HepG2 (cell line): Measurements from ENCODE around the gene RPS6KL1. TPM values are rescaled to one million over a fixed set of nuclear protein-coding genes. Genes with fewer than 3 reads are reported as not detected.

ENCODE experiments used
- E2F1 ChIP-seq: sonication (generic); formaldehyde crosslinking; IDR thresholded peaks from 2 replicates; pipeline ENCODE4 v1.5.0; 2020; ENCODE audit warnings: missing genetic modification reagents
- HHEX ChIP-seq: IDR thresholded peaks from 2 replicates; pipeline ENCODE4 v1.6.1; 2016; ENCODE audit warnings: control low read depth
- LRRFIP1 ChIP-seq: sonication (generic); formaldehyde crosslinking; conservative IDR thresholded peaks from 2 replicates; pipeline ENCODE4 v1.4.0; 2020; ENCODE audit warnings: missing genetic modification reagents
- MYC ChIP-seq: sonication (generic); formaldehyde crosslinking; IDR thresholded peaks from 2 replicates; pipeline ENCODE4 v1.9.0; 2021; ENCODE audit warnings: missing genetic modification reagents, borderline replicate concordance
- NCOA5 ChIP-seq: sonication (generic); formaldehyde crosslinking; IDR thresholded peaks from 2 replicates; pipeline ENCODE4 v1.4.0; 2020; ENCODE audit warnings: missing genetic modification reagents
- NR2F1 ChIP-seq, 2 experiments: fragments of 450-650 bp in 1 of 2; formaldehyde crosslinking in 1 of 2; IDR thresholded peaks; 2 replicates each; pipeline versions ENCODE4 v1.5.0 to v1.6.1; 2016 to 2020; ENCODE audit warnings: mild to moderate bottlenecking in 1 of 2, missing compliant biosample characterization in 1 of 2, missing genetic modification reagents in 1 of 2, moderate library complexity in 1 of 2
- ONECUT2 ChIP-seq: sonication (generic); formaldehyde crosslinking; IDR thresholded peaks from 2 replicates; pipeline ENCODE4 v1.4.0; 2020; ENCODE audit warnings: missing genetic modification reagents
- TCF12 ChIP-seq, 2 experiments: fragments of 450-650 bp in 1 of 2; sonication (generic) in 1 of 2; formaldehyde crosslinking in 1 of 2; IDR thresholded peaks; 2 replicates each; pipeline versions ENCODE4 v1.6.1 to v1.8.0; 2017 to 2022; ENCODE audit warnings: antibody characterized with exemption in 1 of 2, mild to moderate bottlenecking in 1 of 2, missing genetic modification reagents in 1 of 2, moderate library complexity in 1 of 2
- TOPORS ChIP-seq: sonication (generic); formaldehyde crosslinking; IDR thresholded peaks from 2 replicates; pipeline ENCODE4 v1.8.0; 2023; ENCODE audit warnings: mild to moderate bottlenecking, missing genetic modification reagents
- ZNF562 ChIP-seq: sonication (generic); formaldehyde crosslinking; IDR thresholded peaks from 2 replicates; pipeline ENCODE4 v1.8.0; 2022; ENCODE audit warnings: missing genetic modification reagents, borderline replicate concordance
- ZNF660 ChIP-seq: sonication (generic); formaldehyde crosslinking; IDR thresholded peaks from 2 replicates; pipeline ENCODE4 v1.5.1; 2020; ENCODE audit warnings: mild to moderate bottlenecking, low read depth, missing genetic modification reagents, borderline replicate concordance
- ZNF788 ChIP-seq: sonication (generic); formaldehyde crosslinking; IDR thresholded peaks from 2 replicates; pipeline ENCODE4 v1.5.0; 2020; ENCODE audit warnings: mild to moderate bottlenecking, missing genetic modification reagents, borderline replicate concordance
- polyA plus RNA-seq, 8 experiments: library from polyadenylated mRNA; depleted of rRNA in 3 of 8; stranded (reverse) in 7 of 8; unstranded in 1 of 8; fragments of >200 nt; fragmentation: Illumina TruSeq in 4 of 8; extraction: Trizol in 4 of 8; gene quantifications; 2 replicates each; pipeline versions ENCODE4 v1.2.1 to v1.2.3, GENCODE V29; 2011 to 2016; ENCODE audit warnings: low read depth in 4 of 8, missing spikeins in 1 of 8, mixed read lengths in 1 of 8; ENCODE audit not compliant: insufficient read depth in 1 of 8
- total RNA-seq, 5 experiments: library from RNA; depleted of rRNA; stranded (reverse); fragments of >200 nt; fragmentation: Illumina TruSeq; extraction: Trizol; gene quantifications; 2 replicates each; pipeline ENCODE4 v1.2.3, GENCODE V29; 2016; ENCODE audit warnings: low read depth in 1 of 5
- TF ChIP-seq, protein P1 (sequence below): sonication (generic); formaldehyde crosslinking; IDR thresholded peaks from 2 replicates; pipeline ENCODE4 v1.5.1; 2020; ENCODE audit warnings: mild to moderate bottlenecking, missing genetic modification reagents, moderate library complexity
- TF ChIP-seq, protein P2 (sequence below): sonication (generic); formaldehyde crosslinking; IDR thresholded peaks from 2 replicates; pipeline ENCODE4 v1.5.1; 2020; ENCODE audit warnings: missing genetic modification reagents, mild to moderate bottlenecking, borderline replicate concordance
- TF ChIP-seq, protein P3 (sequence below): sonication (generic); formaldehyde crosslinking; IDR thresholded peaks from 2 replicates; pipeline ENCODE4 v1.4.0; 2020; ENCODE audit warnings: mild to moderate bottlenecking, missing genetic modification reagents

RPS6KL1 gene
- total and polyA plus RNA-seq, 2 of the 13 experiments (the other 11 are each of a cell fraction or from before 2014, with no cell fraction given) = 6.5 to 11.5 TPM

GRCh38 chr14:74951443-74952179 lies 28.6 kb upstream of the RPS6KL1 start (continued):
- TF ChIP-seq, protein P1, sequence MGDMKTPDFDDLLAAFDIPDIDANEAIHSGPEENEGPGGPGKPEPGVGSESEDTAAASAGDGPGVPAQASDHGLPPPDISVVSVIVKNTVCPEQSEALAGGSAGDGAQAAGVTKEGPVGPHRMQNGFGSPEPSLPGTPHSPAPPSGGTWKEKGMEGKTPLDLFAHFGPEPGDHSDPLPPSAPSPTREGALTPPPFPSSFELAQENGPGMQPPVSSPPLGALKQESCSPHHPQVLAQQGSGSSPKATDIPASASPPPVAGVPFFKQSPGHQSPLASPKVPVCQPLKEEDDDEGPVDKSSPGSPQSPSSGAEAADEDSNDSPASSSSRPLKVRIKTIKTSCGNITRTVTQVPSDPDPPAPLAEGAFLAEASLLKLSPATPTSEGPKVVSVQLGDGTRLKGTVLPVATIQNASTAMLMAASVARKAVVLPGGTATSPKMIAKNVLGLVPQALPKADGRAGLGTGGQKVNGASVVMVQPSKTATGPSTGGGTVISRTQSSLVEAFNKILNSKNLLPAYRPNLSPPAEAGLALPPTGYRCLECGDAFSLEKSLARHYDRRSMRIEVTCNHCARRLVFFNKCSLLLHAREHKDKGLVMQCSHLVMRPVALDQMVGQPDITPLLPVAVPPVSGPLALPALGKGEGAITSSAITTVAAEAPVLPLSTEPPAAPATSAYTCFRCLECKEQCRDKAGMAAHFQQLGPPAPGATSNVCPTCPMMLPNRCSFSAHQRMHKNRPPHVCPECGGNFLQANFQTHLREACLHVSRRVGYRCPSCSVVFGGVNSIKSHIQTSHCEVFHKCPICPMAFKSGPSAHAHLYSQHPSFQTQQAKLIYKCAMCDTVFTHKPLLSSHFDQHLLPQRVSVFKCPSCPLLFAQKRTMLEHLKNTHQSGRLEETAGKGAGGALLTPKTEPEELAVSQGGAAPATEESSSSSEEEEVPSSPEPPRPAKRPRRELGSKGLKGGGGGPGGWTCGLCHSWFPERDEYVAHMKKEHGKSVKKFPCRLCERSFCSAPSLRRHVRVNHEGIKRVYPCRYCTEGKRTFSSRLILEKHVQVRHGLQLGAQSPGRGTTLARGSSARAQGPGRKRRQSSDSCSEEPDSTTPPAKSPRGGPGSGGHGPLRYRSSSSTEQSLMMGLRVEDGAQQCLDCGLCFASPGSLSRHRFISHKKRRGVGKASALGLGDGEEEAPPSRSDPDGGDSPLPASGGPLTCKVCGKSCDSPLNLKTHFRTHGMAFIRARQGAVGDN = peak; percentile 87
- TF ChIP-seq, protein P2, sequence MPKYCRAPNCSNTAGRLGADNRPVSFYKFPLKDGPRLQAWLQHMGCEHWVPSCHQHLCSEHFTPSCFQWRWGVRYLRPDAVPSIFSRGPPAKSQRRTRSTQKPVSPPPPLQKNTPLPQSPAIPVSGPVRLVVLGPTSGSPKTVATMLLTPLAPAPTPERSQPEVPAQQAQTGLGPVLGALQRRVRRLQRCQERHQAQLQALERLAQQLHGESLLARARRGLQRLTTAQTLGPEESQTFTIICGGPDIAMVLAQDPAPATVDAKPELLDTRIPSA (CRISPR knock-in tag) = no peak
- TF ChIP-seq ZNF562 (CRISPR knock-in tag) (no peak), HHEX (CRISPR knock-in tag) (no peak), ZNF660 (no peak), TCF12 (IDR thresholded peaks at IDR 0.05) (no peak), TCF12 (CRISPR knock-in tag; IDR thresholded peaks at IDR 0.05) (peak; percentile 18; the same call in 1 of the 2 replicates), MYC (peak; percentile 39; the same call in 1 of the 2 replicates), LRRFIP1 (CRISPR knock-in tag) (no peak), E2F1 (no peak), ZNF788 (CRISPR knock-in tag) (0 out of 2 replicates have a peak, but pooled peaks have one; percentile 7), NCOA5 (no peak), ONECUT2 (CRISPR knock-in tag) (no peak), NR2F1 (CRISPR knock-in tag; IDR thresholded peaks at IDR 0.05) (no peak), TOPORS (CRISPR knock-in tag) (no peak; the same call in 1 of the 2 replicates)
- TF ChIP-seq, protein P3, sequence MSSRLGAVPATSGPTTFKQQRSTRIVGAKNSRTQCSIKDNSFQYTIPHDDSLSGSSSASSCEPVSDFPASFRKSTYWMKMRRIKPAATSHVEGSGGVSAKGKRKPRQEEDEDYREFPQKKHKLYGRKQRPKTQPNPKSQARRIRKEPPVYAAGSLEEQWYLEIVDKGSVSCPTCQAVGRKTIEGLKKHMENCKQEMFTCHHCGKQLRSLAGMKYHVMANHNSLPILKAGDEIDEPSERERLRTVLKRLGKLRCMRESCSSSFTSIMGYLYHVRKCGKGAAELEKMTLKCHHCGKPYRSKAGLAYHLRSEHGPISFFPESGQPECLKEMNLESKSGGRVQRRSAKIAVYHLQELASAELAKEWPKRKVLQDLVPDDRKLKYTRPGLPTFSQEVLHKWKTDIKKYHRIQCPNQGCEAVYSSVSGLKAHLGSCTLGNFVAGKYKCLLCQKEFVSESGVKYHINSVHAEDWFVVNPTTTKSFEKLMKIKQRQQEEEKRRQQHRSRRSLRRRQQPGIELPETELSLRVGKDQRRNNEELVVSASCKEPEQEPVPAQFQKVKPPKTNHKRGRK = no peak
